Left lung (tissue), 10 donors: ENCODE data around the gene SEC14L1. TPM values are rescaled to one million over a fixed set of nuclear protein-coding genes. Genes with fewer than 3 reads are reported as not detected.
A peak's percentile ranks its signal among the peaks of the same experiment; 100 is the strongest.

Experiments used
- ATAC-seq: fragments of 200-7000 bp; cut with Tn5 transposase; one replicate; pipeline ENCODE4 v1.9.1; 2020; ENCODE audit warnings: moderate library complexity
- DNase-seq, 4 donors: peaks; one replicate each; pipeline ENCODE4 v3.0.0-alpha.2; 2013 to 2020
- H3K27ac ChIP-seq, 2 donors: fragments of 200-600 bp; sonication (generic) in 1 of 2; one replicate each; pipeline versions ENCODE4 v1.5.0 to v1.8.0; 2020 to 2021
- H3K27me3 ChIP-seq, 2 donors: fragments of 200-600 bp; sonication (generic) in 1 of 2; one replicate each; pipeline versions ENCODE4 v1.5.0 to v1.8.0; 2020 to 2021
- H3K36me3 ChIP-seq, 2 donors: fragments of 200-600 bp; sonication (generic) in 1 of 2; one replicate each; pipeline versions ENCODE4 v1.5.0 to v1.8.0; 2020 to 2021
- H3K4me1 ChIP-seq, 2 donors: fragments of 200-600 bp; one replicate each; pipeline ENCODE4 v1.8.0; 2021
- H3K4me3 ChIP-seq, 2 donors: fragments of 200-600 bp; sonication (generic) in 1 of 2; one replicate each; pipeline versions ENCODE4 v1.5.0 to v1.8.0; 2020 to 2021; ENCODE audit warnings: mild to moderate bottlenecking in 1 of 2
- H3K9me3 ChIP-seq, 2 donors: fragments of 200-600 bp; sonication (generic) in 1 of 2; one replicate each; pipeline versions ENCODE4 v1.5.0 to v1.8.0; 2020 to 2021
- intact Hi-C, 2 donors: fragments of 100-400 bp; cut with DNase I; formaldehyde crosslinking; loops; one replicate each; pipeline versions ENCODE4 v1.11.2 to v1.14.2; 2022
- polyA plus RNA-seq, 6 donors: library from polyadenylated mRNA; unstranded; fragments of 120-200 nt; gene quantifications; one replicate each; pipeline ENCODE4 v1.2.1, GENCODE V29; 2013; ENCODE audit not compliant: insufficient read length in 6 of 6
- total RNA-seq, 2 donors: library from RNA; stranded (reverse); fragmentation: NEBNext Ultra II Directional; extraction: Animal tissue kit (Norgen Biotek cat#: 25700); gene quantifications; one replicate each; pipeline ENCODE4 v1.2.1, GENCODE V29; 2021
- TF ChIP-seq, protein P1 (sequence below), 2 donors: fragments of 200-600 bp; sonication (generic) in 1 of 2; IDR thresholded peaks; one replicate each; pipeline versions ENCODE4 v1.5.0 to v1.8.0; 2021; ENCODE audit warnings: antibody characterized with exemption in 2 of 2
- donor health status: DM: no; HTN: yes; CAD: no.
- donor health status: DM: no; HTN: no; CAD: no.

The SEC14L1 gene
- total and polyA plus RNA-seq, 8 donors = 79.0 to 151 (median 84.5) TPM

DNA sequence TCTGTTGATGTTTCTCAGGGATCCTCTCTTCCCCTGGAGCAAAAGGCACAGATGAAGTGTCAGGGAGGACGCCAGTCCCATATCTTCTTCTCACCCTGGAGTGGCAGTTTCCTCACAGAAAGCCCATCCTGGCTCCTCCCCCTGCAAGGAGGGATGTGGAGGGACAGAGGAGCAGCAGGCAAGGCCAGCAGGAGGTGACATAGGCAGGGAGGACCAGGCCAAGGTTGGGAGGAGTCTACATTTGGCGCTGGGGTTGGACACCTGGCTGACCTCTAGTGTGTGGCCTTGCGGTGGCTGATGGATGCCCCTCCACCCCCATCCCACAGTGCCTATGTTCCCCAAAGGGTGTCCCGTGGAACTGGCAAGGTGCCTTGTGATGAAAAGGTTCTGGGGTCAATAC lies 125.4 kb downstream of the SEC14L1 start:
- Histone ChIP-seq H3K36me3 (no peaks in the 10 kb centered on the region), H3K9me3 (no peaks in the 10 kb centered on the region), H3K4me1 (peaks cover 0 to 9% of the 10 kb centered on the region in 2 donors), H3K4me3 (no peak overlapping the region), H3K27me3 (no peaks in the 10 kb centered on the region), H3K27ac (no peak overlapping the region)
- no peak for ATAC-seq
- intact Hi-C loops = no loop called here
- peak in 1 of 4 donors; percentile 20 for DNase-seq
- TF ChIP-seq, protein P1, sequence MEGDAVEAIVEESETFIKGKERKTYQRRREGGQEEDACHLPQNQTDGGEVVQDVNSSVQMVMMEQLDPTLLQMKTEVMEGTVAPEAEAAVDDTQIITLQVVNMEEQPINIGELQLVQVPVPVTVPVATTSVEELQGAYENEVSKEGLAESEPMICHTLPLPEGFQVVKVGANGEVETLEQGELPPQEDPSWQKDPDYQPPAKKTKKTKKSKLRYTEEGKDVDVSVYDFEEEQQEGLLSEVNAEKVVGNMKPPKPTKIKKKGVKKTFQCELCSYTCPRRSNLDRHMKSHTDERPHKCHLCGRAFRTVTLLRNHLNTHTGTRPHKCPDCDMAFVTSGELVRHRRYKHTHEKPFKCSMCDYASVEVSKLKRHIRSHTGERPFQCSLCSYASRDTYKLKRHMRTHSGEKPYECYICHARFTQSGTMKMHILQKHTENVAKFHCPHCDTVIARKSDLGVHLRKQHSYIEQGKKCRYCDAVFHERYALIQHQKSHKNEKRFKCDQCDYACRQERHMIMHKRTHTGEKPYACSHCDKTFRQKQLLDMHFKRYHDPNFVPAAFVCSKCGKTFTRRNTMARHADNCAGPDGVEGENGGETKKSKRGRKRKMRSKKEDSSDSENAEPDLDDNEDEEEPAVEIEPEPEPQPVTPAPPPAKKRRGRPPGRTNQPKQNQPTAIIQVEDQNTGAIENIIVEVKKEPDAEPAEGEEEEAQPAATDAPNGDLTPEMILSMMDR (IDR thresholded peaks at IDR 0.05) = no peak
